ENCODE measurements around the gene ZBTB46. TPM values are rescaled to one million over a fixed set of nuclear protein-coding genes. Genes with fewer than 3 reads are reported as not detected.

The ZBTB46 gene
- total RNA-seq, 1 donor from 2014 or later = 11.6 TPM

DNA sequence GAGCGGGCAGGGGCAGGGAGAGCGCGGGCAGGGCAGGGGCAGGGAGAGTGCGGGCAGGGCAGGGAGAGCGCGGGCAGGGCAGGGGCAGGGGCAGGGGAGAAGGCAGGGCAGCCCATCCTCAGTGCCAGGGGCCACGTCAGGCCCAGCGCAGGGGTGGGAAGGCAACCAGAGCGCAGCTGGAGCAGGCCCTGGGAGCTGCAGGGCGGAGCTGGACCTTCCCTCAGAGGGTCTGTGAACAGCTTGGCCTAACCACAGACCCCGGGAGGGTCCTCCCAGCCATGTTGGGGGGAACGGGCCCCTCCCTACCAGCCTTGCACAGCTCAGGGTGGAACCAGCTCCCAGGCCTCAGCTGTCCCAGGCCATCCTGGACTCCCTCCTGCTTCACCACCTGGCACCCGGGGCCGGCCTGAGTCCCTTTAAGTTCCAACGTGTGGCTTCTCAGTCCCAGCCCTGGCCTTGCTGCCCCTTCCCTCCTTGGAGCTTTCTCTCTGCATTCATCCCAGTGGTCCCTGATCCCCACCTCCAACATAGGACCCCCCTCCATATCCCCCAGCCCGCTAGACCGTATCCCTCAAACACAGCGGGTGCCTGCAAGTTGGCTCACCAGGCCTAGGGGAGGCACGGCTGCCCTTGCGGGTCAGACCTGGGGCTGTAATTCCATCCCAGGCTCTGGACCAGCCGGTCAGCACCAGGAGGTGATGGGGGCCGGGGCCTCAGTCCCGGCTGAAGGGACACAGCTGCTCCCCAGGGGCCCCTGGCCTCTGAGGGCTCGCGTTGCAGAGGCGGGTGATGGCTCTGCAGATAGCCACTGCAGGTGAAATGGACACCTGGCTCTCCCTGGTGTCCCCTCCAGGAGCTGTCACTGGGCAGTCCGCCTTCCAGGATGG is 5.6 kb upstream of the ZBTB46 start:
- Mint-ChIP-seq H3K27me3 (ENCODE audit: low read depth) (no peaks in the 10 kb centered on the region), H3K9me3 (no peaks in the 10 kb centered on the region), H3K4me1 (peaks cover 15% of the 10 kb centered on the region), H3K4me3 (no peak overlapping the region), H3K36me3 (no peaks in the 10 kb centered on the region), H3K27ac (peak overlapping the region; percentile 34)
- TF ChIP-seq, protein P1, sequence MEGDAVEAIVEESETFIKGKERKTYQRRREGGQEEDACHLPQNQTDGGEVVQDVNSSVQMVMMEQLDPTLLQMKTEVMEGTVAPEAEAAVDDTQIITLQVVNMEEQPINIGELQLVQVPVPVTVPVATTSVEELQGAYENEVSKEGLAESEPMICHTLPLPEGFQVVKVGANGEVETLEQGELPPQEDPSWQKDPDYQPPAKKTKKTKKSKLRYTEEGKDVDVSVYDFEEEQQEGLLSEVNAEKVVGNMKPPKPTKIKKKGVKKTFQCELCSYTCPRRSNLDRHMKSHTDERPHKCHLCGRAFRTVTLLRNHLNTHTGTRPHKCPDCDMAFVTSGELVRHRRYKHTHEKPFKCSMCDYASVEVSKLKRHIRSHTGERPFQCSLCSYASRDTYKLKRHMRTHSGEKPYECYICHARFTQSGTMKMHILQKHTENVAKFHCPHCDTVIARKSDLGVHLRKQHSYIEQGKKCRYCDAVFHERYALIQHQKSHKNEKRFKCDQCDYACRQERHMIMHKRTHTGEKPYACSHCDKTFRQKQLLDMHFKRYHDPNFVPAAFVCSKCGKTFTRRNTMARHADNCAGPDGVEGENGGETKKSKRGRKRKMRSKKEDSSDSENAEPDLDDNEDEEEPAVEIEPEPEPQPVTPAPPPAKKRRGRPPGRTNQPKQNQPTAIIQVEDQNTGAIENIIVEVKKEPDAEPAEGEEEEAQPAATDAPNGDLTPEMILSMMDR (IDR thresholded peaks at IDR 0.05; ENCODE audit: unreplicated experiment) = no peak
- no peak for DNase-seq (ENCODE audit: low spot score in 2 of 2, unreplicated experiment in 2 of 2)

GRCh38 chr20:63835021-63835858 is 4.2 kb upstream of the ZBTB46 start:
- TF ChIP-seq, protein P1 (IDR thresholded peaks at IDR 0.05; ENCODE audit: unreplicated experiment) = no peak
- Mint-ChIP-seq H3K4me3 (no peak overlapping the region), H3K27ac (no peak overlapping the region), H3K9me3 (no peaks in the 10 kb centered on the region), H3K27me3 (ENCODE audit: low read depth) (no peaks in the 10 kb centered on the region), H3K36me3 (no peaks in the 10 kb centered on the region), H3K4me1 (peaks cover 15% of the 10 kb centered on the region)
- peak; percentile 65 to 76 for DNase-seq (ENCODE audit: low spot score in 2 of 2, unreplicated experiment in 2 of 2)

- H3K4me1 Mint-ChIP-seq = peaks cover 22% of the 10 kb centered on the region
- H3K4me3 Mint-ChIP-seq = no peak overlapping the region
- TF ChIP-seq, protein P1 (IDR thresholded peaks at IDR 0.05; ENCODE audit: unreplicated experiment) = no peak
- H3K36me3 Mint-ChIP-seq = no peaks in the 10 kb centered on the region
- no peaks in the 10 kb centered on the region for H3K9me3 Mint-ChIP-seq
- DNase-seq (ENCODE audit: low spot score in 2 of 2, unreplicated experiment in 2 of 2) = no peak
- H3K27me3 Mint-ChIP-seq (ENCODE audit: low read depth) = peaks cover 7% of the 10 kb centered on the region
- peak overlapping the region; percentile 21 for H3K27ac Mint-ChIP-seq
Observed at GRCh38 chr20:63834491-63834880, 3.4 kb upstream of the ZBTB46 start.

GRCh38 chr20:63833776-63834490 is 2.9 kb upstream of the ZBTB46 start:
- H3K36me3 Mint-ChIP-seq = no peaks in the 10 kb centered on the region
- peak overlapping the region; percentile 21 for H3K27ac Mint-ChIP-seq
- no peak for DNase-seq (ENCODE audit: low spot score in 2 of 2, unreplicated experiment in 2 of 2)
- peaks cover 12% of the 10 kb centered on the region for H3K27me3 Mint-ChIP-seq (ENCODE audit: low read depth)
- peaks cover 26% of the 10 kb centered on the region for H3K4me1 Mint-ChIP-seq
- H3K4me3 Mint-ChIP-seq = peak overlapping the region; percentile 26
- TF ChIP-seq, protein P1 (IDR thresholded peaks at IDR 0.05; ENCODE audit: unreplicated experiment) = no peak
- H3K9me3 Mint-ChIP-seq = no peaks in the 10 kb centered on the region

DNA sequence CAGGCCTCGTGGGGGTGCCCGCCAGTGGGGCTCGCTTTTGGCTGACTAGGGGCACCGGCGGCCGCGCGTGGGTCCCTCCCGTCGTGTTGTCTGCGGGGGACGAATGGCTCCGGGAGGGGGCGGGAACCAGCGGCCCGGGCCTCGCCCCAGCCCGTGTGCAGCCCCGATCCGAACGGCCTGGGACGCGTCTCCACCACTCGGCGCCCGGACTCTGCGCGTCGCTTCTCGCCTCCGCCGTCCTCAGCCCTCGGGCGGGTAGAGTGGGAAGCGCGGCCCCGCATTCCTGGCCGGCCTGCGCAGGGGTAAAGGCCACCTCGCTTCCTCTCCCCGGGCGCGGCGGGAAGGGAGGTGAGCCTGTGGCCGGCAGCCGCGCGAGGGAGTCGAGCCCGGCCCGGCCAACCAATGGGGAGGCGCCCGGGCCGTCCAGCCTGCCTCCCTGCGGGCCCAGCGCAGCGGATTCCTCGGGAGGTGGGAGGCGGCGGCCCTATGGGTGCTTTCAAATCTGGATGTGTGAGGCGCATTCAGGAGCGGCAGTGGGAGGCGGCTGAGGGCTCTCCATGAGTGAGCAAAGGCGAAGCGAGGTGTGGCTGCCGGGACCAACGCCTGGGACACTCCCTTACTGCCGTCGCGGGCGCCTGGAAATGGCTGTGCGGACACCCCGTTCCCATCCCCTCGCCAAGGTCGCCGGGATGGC is 1.1 kb upstream of the ZBTB46 start:
- no peaks in the 10 kb centered on the region for H3K36me3 Mint-ChIP-seq
- peaks cover 31% of the 10 kb centered on the region for H3K4me1 Mint-ChIP-seq
- TF ChIP-seq, protein P1 (IDR thresholded peaks at IDR 0.05; ENCODE audit: unreplicated experiment) = no peak
- no peak overlapping the region for H3K27ac Mint-ChIP-seq
- peak overlapping the region; percentile 46 for H3K4me3 Mint-ChIP-seq
- peak in 1 of 2 experiments; percentile 63 for DNase-seq (ENCODE audit: low spot score in 2 of 2, unreplicated experiment in 2 of 2)
- no peaks in the 10 kb centered on the region for H3K9me3 Mint-ChIP-seq
- peaks cover 22% of the 10 kb centered on the region for H3K27me3 Mint-ChIP-seq (ENCODE audit: low read depth)

Measured in mesothelial cell of epicardium (in vitro differentiated cells).